ENCODE data around the gene CDK12.

Gene CDK12

DNA sequence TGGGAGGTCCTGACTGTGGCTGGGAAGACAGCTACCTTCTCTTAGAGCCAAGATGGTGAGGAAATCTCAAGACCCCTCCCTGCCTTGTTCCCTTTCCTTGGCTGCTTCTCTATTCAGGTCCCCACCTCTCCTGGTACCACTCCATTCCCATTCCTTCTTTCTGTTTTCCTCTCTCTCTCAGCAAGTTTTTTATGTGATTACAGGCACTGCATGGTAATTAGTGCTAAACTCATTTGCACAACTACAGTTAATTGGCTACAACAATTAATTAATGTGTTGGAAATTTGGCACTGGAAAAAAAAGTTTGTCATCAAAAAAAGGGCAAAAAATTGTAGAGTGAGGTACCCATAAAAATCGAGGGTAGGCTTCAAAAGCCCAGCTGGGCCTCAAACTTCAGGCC, 101.1 kb downstream of the CDK12 start:
- DNase-seq (ENCODE audit: low read depth, low spot score), result no peak
- in situ Hi-C loops (cut with HindIII; ENCODE audit: low sequenced_read_pairs), result no loop called here
- TF ChIP-seq, protein P1, sequence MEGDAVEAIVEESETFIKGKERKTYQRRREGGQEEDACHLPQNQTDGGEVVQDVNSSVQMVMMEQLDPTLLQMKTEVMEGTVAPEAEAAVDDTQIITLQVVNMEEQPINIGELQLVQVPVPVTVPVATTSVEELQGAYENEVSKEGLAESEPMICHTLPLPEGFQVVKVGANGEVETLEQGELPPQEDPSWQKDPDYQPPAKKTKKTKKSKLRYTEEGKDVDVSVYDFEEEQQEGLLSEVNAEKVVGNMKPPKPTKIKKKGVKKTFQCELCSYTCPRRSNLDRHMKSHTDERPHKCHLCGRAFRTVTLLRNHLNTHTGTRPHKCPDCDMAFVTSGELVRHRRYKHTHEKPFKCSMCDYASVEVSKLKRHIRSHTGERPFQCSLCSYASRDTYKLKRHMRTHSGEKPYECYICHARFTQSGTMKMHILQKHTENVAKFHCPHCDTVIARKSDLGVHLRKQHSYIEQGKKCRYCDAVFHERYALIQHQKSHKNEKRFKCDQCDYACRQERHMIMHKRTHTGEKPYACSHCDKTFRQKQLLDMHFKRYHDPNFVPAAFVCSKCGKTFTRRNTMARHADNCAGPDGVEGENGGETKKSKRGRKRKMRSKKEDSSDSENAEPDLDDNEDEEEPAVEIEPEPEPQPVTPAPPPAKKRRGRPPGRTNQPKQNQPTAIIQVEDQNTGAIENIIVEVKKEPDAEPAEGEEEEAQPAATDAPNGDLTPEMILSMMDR (IDR thresholded peaks at IDR 0.05; ENCODE audit: low read depth, low read length), result no peak
- no peak overlapping the region for H3K4me3 ChIP-seq (ENCODE audit: low read depth, low read length)

DNA sequence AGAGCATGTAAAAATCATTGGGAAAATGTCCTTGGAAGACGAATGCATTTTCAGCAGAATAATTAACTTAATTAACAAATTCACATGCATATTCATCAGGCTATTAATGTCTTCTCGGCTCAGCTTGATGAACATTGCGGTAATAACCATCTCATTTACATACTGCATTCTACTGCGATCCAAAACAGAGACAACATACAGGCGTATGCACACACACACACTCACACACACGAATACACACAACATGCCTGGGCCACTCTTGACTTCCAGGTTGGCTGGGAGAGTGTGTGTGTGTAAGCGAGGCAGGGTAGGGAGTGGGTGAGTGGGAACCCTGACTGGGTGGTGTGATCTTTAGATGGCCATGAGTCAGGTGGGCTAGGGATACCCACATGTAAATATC, 101.7 kb downstream of the CDK12 start:
- TF ChIP-seq, protein P1 (IDR thresholded peaks at IDR 0.05; ENCODE audit: low read depth, low read length), result no peak
- DNase-seq (ENCODE audit: low read depth, low spot score), result no peak
- no peak overlapping the region for H3K4me3 ChIP-seq (ENCODE audit: low read depth, low read length)
- in situ Hi-C loops (cut with HindIII; ENCODE audit: low sequenced_read_pairs), result no loop called here

DNA sequence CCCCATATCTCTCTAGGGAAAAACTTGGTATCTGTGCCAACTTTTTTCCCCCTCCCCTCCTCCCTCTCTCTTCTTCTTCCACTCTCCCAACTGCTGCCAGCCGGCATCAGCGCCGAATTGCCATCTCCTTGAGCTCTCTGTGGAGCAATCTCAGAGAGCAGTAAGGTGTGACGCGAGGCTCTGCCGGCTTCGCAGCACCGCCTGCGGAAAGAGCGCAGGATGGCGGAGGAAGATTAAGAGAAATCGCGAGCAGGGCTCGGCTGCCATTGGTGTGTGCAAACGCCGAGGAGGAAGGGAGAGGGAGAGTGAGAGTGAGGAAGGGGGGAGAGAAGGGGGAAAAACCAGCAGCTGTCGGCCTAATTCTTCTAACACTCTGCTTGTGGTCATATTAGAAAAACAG, 102.2 kb downstream of the CDK12 start:
- in situ Hi-C loops (cut with HindIII; ENCODE audit: low sequenced_read_pairs), result no loop called here
- peak; percentile 9 for DNase-seq (ENCODE audit: low read depth, low spot score)
- TF ChIP-seq, protein P1 (IDR thresholded peaks at IDR 0.05; ENCODE audit: low read depth, low read length), result no peak
- H3K4me3 ChIP-seq (ENCODE audit: low read depth, low read length), result no peak overlapping the region

DNA sequence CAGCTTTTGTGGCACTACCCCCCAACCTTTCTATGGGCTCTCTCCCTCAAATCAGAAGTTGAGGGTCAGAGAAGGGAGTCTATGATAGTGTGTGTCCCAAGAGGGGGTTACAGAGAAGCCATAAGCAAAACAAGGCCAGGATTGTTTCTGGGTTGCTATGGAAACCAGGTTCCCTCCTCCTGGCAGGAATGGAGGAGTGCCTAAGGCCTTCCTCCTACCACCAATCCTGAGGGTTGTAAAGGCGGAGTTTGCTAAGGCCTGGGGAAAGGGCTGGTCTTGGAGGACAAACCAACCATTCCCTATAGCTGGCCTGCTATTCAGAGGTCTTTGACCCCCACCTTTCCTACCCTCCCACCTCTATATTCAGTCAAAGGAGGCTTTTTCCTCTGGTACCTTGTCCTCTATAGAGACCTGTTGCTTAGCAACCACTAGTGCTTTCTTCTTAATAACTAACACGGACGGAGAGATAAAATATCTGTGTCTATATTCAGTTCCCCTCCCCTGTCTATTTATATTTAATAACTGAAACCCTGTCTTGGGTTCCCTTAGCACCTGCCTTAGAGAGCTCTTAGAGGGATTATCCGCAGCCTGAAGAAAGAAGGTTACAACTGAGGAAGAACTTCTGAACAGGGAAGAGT, 103.0 kb downstream of the CDK12 start:
- TF ChIP-seq, protein P1 (IDR thresholded peaks at IDR 0.05; ENCODE audit: low read depth, low read length), result no peak
- DNase-seq (ENCODE audit: low read depth, low spot score), result no peak
- no peak overlapping the region for H3K4me3 ChIP-seq (ENCODE audit: low read depth, low read length)
- in situ Hi-C loops (cut with HindIII; ENCODE audit: low sequenced_read_pairs), result no loop called here

DNA sequence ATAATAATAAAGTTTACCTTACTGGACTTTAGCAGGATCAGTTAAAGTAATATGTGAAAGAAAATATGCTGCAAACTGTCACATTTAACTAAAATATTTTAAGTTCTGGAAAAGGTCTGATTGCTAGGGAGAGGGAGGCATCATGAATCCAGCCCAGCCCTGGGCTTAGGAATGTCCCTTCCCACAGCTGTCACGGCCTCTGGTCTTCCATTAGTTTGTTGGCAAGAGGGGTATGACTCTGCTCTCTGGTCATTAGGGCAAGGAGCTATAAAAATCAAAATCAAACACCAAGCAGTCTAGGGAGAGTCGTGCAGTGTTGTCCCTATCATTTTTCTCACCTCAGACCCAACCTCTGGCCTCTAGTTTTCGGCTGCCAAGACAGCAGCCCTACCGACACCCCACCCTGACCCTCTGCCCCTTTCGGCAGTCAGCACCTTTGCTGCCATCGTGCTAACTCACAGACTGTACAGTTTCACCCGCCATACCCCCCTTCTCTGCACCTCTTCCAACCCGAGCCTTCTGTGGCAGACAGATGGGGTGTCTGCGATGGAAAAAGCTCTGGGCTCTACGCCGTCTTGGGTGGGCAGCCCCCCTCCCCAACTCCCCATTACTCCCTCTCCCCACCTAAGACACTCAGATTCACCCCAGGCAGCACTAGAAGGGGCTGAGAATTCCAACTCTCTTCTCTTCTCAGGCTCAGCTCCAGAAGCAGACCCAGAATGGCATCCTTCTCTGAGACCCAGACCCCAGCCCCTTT, 105.0 kb downstream of the CDK12 start:
- no peak overlapping the region for H3K4me3 ChIP-seq (ENCODE audit: low read depth, low read length)
- DNase-seq (ENCODE audit: low read depth, low spot score), result no peak
- in situ Hi-C loops (cut with HindIII; ENCODE audit: low sequenced_read_pairs), result no loop called here
- TF ChIP-seq, protein P1 (IDR thresholded peaks at IDR 0.05; ENCODE audit: low read depth, low read length), result no peak

DNA sequence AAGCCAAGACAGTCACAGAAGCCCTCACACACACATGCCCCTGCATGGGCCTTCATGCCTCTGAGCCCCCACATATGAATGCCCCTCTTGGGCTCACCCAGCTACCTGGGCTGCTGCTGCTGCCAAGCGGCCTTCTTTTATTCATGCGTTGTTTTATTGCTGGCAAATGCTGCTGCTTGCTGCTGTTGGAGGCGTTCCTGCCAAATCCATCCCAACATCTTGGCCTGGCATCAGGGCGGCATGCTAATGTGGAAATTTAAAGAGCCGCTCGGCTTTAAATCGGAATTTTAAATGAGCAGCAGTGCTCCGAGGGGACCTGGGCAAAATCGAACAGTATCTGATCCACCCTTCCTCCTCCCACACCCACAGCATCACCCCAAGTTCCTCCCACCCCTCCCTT, 107.4 kb downstream of the CDK12 start:
- DNase-seq (ENCODE audit: low read depth, low spot score), result no peak
- TF ChIP-seq, protein P1 (IDR thresholded peaks at IDR 0.05; ENCODE audit: low read depth, low read length), result no peak
- H3K4me3 ChIP-seq (ENCODE audit: low read depth, low read length), result no peak overlapping the region
- in situ Hi-C loops (cut with HindIII; ENCODE audit: low sequenced_read_pairs), result no loop called here
